Kidney capillary endothelial cell (primary cell): ENCODE results near the gene GPR137B.
"Not testable (repeated sequence)": the region's sequence is repeated elsewhere in the genome, so short reads cannot be mapped to it uniquely, and the experiment has no call there.

Experiments used
- DNase-seq: peaks from one replicate; pipeline ENCODE4 v3.0.0-alpha.2; 2018; ENCODE audit warnings: low spot score

The GPR137B gene

DNA sequence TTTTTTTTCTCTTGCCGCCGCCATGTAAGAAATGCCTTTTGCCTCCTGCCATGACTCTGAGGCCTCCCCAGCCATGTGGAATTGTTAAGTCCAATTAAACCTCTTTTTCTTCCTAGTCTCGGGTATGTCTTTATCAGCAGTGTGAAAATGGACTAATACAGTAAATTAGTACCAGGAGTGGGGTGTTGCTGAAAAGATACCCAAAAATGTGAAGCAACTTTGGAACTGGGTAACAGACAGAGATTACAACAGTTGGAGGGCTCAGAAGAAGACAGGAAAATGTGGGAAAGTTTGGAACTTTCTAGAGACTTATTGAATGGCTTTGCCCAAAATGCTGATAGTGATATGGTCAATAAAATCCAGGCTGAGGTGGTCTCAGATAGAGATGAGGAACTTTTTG lies 19.4 kb downstream of the GPR137B start:
- DNase-seq: not testable (repeated sequence)

DNA sequence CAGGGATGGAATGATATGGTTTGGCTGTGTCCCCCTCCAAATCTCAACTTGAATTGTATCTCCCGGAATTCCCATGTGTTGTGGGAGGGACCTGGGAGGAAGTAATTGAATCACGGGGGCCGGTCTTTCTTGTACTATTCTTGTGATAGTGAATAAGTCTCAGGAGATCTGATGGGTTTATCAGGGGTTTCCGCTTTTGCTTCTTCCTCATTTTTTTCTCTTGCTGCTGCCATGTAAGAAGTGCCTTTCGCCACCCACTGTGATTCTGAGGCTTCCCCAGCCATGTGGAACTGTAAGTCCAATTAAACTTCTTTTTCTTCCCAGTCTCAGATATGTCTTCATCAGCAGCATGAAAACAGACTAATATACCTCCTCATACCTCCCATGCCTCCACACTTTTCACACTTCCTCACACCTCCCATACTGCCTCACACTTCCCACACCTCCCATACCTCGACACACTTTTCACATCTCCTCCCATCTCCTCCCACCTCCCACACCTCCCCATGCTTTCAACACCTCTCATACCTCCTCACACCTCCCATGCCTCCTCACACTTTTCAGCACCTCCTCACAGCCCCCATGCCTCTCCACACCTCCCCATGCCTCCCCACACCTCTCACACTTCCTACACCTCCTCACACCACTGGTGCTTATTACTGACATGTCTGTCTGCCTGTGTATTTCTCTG lies 21.3 kb downstream of the GPR137B start:
- no peak for DNase-seq

DNA sequence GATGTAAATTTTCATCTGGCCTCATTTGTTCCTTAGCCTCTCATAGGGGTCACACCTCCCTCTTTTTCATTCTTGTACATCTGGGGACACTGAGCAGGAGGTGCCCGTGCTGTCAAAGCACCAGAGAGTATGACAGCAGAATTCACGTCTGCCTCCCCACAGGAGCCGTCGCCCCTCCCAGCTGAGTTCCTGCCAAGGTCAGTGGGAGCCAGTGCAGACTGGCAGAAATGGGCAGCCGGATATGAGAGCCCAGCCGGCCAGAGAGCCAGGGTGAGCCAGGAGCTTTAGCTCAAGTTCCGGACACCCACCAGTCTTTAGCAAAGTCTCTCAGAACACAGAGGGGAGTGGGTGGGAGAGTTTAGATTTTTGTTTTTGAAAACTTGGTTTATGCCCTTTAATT lies 21.9 kb downstream of the GPR137B start:
- no peak for DNase-seq

DNA sequence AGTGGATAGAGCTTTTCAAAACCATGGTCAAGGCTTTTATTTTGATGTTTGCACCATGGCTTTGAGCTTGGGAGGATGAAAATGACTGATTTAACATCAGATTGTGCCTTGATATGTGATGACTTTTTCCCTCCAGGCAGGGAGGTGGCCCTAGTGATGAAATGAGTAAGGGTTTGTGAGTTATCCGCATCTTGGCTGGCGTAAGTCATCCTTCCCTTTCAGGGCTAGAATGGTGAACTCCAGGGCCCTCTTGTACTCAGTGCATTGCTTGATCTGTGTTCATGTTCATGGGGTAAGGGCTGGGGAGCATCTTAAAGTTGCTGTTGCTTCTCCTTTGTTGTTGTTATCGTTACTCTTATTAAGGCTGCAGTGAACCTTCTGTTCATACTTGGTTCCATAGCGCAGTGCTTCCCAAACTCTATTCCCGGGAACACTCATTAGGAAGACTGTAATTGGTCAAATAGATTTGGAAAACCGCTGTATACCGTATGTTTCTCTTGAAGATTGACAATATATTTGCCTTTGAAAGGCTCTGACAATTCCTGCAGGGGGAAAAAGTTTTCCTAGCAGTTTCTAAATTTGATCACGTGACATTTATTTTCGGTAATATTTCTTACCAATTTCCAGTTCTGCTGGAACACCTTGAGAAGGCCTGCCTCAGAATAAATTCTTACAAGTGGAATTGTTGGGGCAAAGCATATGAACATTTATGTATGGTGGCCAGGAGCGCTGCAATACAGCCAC lies 23.1 kb downstream of the GPR137B start:
- DNase-seq: no peak

DNA sequence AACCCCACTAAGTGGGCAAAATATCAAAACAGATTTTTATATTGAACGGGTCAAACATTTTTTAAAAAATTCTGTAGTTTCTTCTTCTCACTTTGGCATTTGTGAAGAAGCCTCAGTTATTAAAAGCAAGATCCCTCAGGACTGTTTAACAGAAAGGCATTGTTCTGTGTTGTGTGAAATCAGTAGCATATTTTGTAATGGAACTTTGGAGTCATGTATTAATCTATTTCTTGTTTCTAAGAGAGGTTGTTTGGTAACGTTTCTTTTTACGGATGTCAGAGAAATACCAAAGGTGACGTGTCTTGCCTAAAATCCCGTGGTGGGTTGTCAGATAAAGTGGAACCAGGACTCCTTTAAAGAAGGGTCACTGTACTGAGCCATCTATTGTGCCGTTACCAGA lies 23.7 kb downstream of the GPR137B start:
- DNase-seq: no peak

DNA sequence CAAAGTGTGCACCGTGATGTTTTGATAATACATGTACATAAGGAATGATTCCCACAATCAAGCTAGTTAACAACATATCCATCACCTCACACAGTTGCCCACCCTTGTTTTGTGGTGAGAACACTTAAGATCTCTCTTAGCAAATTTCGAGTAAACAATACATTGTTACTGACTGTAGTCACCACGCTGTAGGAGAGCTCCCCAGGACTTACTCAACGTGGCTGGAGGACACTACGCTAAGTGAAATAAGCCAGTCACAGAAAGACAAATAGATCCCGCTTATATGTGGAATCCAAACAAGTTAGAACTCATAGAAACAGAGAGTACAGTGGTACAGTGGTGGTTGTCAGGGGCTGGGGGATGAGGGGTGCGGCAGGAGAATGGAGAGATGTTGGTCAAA lies 24.8 kb downstream of the GPR137B start:
- DNase-seq: no peak

DNA sequence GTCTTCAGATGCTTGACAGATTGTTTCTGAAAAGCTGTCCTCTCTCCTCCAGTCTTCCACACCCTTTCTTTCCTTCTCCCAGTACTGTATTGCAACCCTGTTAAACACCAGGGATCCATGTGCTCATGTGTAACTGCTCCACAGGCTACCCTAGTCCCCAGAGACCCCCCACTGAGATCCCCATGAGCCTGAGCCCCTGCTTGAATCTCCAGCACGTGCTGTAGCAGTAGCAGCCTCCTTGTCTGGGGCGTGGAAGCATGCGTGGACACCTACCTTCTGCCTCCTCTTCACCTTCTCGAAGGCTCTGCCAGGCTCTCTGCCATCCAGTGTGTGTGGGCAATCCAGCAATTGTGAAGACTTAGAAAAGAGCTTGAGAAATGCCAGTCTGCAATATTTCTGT lies 25.2 kb downstream of the GPR137B start:
- no peak for DNase-seq

DNA sequence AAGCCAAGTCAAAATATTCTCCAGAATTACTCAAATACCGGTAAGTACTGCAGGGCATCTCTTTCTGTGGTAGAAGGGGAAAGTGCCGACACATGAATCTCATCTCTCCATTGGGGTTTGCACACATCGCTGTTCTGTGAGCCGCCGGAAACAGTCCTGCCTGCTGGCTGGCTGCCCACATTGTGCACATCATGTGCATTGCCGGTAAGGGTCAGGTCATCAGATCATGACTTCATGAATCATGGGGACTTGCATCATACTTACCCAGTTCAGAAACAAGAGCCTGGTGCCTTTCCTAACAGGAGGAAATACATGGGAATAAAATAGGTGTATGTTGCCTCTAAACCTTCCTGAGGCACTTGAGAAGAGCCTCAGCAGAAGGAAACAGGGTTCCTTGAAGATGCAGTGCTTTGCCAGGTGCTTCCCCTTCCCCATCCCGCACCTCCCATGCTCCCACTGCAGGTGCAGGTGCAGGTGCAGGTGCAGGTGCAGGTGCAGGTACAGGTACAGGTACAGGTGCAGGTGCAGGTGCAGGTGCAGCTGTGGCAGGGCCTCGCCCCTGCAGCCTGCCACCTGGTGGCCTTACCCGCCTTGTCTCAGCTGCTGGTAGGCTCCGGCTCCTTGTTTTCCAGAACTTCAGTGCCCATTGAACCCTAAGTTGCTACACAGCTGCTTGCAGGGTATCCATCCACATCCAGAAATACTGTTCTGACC lies 26.5 kb downstream of the GPR137B start:
- peak; percentile 94 for DNase-seq

DNA sequence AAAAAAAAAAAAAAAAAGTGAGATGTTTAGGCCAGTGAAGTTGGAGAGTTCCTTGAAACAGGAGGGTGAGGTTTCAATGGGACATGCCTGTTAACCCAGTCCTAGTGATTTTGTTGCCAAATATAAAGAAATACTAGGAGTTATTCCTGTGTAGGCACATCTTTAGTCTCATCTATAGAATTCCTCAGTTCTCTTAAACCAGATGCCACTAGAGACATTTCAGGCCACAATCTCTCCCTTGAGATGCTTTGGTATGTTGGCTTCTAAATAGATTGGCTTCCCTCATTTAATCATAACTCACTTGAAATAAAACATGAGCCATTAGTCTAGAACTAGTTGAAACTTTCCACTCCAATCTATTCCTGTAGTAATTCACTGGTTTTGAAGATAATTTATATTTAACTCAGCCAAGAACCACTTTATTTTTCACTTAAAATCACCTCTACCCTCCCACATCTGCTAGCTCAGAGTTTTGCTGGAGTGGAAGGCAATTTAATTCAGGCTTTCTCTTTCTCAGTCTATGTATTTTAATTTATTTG lies 29.8 kb downstream of the GPR137B start:
- no peak for DNase-seq

DNA sequence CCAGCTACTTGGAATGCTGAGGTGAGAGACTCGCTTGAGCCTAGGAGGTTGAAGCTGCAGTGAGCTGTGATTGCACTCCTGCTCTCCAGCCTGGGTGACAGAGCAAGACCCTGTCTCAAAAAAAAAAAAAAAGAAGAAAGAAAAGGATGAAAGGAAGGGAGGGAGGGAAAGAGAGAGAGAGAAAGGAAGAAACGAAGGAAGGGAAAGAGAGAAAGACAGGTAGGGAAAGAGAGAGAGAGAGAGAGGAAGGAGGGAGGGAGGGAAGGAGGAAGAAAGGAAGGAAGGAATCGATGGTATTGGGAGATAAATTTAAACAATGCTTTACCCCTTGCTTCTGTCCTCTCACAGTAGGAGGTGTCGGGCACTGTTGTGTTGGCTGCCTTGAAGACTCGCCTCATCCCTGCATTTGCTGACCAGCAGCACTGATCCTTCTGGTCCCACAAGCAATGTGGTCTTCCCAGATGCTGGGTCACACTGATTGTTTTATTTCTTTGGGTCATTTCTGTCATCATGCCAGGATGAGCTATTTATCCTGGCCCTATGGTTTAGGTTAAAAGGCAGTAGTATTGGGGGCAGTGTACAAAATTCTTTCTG lies 30.9 kb downstream of the GPR137B start:
- DNase-seq: no peak

DNA sequence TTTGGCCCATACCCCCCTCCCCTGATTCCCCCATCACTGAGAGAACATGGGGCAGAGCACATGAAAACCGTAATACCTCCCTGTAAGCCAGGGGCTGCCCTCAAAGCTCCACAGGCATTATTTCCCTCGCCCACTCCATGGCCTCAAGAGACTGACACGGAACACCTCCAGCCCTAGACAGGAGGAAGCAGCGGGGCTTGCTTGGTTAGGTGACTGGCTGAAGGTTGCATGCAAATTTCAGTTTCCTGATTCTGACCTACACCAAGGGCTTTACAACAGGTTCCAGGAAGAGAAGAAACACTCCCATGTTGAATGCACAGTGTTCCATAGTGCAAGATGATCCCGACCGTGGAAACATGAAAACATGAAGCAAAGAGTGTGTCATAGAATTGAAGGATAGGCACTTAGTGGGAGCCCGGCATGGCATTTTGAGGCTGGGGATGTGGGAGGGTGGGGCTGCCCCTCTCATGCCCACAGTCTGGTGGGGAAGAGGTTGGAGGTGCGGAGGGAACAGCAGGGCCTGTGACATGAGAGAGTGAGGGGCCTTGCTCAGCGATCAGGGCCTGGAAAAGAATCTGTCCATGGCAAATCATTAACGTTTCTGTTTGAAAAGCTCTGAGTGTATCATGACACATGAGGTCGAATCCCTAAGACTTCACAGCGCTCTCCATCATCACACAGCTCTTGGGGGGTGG lies 33.5 kb downstream of the GPR137B start:
- DNase-seq: no peak

DNA sequence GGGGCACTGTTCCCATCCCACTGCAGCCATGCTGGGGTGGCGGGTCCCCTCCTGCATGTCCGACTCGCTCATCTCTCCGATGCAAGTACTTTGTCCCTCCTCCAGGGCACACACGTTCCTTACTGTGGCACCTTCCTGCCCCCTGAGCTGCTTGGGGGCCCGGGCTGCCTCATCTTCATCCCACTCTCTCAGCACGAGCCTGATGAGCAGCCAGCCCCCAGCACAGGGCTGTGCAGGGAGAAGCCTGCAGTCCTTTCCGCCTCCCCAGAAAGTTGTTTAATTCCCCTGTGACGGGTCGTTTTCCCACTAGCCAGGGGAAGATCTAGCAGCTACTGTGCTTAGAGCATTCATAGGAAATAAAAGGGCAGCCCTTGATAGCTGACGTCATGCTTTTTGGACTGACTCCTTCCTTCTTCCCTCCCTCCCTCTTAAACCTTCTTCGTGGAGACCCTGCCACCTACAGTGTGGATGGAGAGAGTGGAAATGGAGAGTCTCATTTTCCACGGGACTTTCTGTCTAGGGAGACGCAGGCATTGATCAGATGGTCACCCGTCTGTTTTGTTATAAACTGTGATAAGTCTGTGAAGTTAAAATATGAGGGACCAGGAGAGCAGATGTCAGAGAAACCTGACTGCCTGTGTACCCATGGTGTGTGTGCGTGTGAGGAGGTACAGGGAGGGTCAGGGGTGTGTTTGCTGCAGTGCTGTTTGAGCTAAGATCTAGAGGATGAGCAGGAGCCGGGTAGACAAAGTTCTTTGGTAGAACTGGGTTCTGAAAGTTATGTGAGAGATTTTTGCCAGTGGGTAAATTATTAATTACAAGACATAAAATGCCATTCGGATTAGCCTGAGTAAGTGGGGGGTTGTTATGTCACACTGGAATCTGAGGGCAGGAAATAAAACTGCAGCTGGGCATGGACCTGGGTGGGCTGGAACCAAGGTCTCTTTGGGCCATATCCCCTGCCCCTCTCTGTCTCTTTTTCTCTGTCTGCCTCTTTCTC lies 34.3 kb downstream of the GPR137B start:
- no peak for DNase-seq

DNA sequence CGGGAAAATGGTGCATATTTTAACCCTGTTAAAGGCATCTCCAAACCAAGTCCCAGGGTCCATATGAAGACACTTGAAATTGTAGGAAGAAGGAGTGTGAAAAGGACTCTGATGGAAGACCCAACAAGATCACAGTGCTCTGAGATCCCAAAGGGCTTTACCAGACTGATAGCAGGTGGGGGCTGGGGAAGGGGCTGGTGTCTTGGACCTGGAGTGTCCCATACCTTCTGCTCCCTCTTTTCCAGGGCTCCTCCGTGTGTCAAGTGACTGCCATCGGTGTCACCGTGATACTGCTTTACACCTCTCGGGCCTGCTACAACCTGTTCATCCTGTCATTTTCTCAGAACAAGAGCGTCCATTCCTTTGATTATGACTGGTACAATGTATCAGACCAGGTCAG lies 37.3 kb downstream of the GPR137B start:
- DNase-seq: no peak

DNA sequence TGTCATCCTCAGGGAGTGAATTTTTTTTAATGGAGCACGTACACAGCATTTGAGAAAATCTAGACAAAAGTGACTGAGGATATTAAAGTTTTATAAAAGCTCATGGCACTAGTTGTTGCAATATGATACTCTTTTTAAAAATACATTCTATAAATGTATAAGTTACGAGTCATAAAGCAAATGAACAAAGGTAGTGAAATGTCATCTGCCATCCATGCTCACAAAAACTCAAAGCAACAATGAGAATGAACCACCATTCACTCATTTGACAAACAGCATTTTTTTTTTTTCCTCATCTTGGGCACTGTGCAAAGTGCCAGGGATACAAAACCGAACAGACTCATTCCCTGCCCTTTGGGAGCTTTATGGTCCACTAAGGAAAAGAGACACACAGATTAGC lies 38.7 kb downstream of the GPR137B start:
- DNase-seq: peak; percentile 33

DNA sequence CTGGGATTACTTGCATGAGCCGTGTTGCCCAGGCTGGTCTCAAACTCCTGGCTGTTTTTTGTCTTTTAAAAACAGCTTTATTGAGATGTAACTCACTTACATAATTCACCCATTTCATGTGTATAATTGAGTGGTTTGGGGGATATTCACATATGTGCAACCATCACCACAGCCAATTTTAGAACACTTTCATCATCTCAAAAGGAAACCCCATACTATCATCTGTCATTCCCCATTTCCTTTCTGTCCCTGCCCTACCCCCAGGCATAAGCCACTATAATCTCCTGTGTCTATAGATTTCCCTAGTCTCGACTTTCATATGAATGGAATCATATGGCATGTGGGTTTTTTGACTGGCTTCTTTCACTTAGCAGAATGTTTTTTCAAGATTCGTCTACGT lies 43.3 kb downstream of the GPR137B start:
- DNase-seq: no peak

DNA sequence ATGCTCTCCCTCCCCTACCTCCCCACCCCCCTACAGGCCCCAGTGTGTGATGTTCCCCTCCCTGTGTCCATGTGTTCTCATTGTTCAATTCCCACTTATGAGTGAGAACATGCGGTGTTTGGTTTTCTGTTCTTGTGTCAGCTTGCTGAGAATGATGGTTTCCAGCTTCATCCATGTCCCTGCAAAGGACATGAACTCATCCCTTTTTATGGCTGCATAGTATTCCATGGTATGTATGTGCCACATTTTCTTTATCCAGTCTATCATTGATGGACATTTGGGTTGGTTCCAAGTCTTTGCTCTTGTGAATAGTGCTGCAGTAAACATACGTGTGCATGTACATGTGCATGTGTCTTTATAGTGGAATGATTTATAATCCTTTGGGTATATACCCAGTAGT lies 44.1 kb downstream of the GPR137B start:
- DNase-seq: not testable (repeated sequence)

DNA sequence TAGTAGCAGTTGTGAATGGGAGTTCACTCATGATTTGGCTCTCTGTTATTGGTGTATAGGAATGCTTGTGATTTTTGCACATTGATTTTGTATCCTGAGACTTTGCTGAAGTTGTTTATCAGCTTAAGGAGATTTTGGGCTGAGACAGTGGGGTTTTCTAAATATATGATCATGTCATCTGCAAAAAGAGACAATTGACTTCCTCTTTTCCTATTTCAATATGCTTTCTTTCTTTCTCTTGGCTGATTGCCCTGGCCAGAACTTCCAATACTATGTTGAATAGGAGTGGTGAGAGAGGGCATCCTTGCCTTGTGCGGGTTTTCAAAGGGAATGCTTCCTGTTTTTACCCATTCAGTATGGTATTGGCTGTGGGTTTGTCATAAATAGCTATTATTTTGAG lies 45.7 kb downstream of the GPR137B start:
- not testable (repeated sequence) for DNase-seq

DNA sequence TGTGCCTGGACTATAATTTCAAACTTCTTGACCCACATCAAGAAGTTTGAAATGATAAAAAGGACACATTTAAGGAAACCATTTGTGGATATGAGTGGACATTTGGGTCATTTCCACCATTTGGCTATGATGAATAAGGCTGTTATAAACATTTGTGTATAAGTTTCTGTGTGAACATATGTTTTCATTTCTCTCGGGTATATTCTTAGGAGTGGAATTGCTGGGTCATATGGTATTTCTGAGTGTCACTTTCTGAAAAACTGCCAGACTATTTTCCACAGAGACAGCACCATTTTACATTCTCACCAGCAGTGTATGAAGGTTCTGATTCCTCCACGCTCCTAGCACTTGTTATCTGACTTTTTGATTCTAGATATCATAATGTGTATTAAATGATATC lies 50.8 kb downstream of the GPR137B start:
- DNase-seq: no peak

DNA sequence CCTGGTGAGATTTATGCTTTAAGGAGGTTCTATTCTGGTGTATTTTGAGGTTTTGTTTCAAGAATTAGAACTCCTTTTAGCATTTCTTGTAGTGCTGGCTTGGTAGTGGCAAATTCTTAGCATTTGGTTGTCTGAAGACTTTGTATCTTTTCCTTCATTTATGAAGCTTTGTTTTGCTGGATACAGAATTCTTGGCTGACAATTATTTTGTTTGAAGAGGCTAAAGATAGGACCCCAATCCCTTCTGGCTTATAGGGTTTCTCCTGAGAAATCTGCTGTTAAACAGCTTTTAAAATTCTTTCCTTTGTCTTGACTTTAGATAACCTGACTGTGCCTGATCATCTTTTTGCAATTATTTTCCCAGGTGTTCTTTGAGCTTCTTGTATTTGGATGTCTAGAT lies 58.6 kb downstream of the GPR137B start:
- DNase-seq: no peak

DNA sequence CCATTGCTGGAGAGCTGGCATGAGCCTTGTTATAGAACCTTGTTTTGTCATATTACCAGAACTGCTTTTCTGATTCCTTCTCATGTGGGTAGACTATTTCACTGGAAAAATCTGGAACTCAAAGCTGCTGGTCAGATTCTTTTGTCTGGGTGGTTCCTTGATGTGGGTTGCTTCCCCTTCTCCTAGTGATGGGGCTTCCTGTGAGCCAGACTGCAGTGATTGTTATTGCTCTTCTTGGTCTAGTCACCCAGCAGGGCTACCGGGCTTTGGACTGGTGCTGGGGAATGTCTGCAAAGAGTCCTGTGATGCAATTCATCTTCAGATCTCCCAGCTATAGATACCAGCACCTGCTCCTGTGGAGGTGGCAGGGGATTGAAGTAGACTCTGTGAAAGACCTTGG lies 59.4 kb downstream of the GPR137B start:
- no peak for DNase-seq

DNA sequence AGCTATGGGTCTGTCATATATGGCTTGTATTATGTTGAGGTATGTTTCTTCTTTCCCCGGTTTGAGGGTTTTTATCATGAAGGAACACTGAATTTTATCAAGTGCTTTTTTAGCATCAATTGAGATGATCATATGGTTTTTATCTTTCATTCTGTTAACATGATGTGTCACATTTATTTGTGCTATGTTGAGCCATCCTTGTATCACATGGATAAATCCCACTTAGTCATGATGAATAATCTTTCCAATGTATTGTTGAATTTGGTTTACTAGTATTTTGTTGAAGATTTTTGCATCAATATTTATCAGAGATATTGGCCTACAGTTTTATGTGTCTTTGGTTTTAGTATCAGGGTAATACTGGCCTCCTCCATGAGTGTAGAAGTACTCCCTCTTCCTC lies 61.7 kb downstream of the GPR137B start:
- no peak for DNase-seq
